NB4 (cell line): ENCODE results near the gene LMNTD2.

Experiments used
- MYC ChIP-seq: IDR thresholded peaks from 2 replicates; pipeline ENCODE4 v1.6.1; 2011; ENCODE audit warnings: low read depth, low read length
- POLR2A ChIP-seq: IDR thresholded peaks from 2 replicates; pipeline ENCODE4 v1.6.1; 2011; ENCODE audit warnings: mild to moderate bottlenecking; ENCODE audit not compliant: insufficient read length; ENCODE audit errors: extremely low read depth
- TF ChIP-seq, protein P1 (sequence below): IDR thresholded peaks from one replicate; pipeline ENCODE4 v1.5.1; 2012; ENCODE audit warnings: low read depth, low read length
- TF ChIP-seq, protein P2 (sequence below): IDR thresholded peaks from 2 replicates; pipeline ENCODE4 v1.6.1; 2011; ENCODE audit warnings: low read depth, low read length

DNA sequence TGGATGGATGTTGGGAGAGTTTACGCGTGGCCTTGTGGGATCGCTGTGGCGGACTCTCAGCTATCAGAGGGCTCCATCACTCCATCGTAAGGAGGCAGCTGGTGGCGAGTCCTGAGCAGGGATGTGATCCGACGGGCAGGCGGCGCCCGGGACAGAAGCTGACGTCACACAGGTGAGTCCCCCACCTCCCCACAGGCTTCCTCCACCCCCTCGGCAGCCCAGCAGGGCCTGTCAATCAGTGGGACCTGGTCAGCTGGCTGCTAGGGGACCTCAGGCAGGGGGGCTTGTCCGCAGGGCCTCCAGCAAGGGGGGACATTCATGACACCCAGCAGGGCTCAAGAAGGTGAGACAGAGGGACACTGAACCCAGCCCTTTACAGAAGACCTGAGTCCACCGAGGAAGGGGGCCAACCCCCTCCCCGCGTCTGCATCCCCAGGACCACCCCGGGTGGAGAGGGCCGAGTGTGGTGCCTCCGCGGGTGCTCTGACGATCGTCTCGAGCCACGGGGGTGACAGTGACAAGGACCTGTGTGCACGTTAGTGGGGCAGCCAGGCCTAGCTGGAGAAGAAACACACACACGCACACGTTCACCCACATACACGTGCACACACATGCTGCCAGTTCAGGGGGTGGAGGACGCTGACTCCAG, 32.2 kb downstream of the LMNTD2 start:
- TF ChIP-seq POLR2A (no peak), MYC (no peak)
- TF ChIP-seq, protein P1, sequence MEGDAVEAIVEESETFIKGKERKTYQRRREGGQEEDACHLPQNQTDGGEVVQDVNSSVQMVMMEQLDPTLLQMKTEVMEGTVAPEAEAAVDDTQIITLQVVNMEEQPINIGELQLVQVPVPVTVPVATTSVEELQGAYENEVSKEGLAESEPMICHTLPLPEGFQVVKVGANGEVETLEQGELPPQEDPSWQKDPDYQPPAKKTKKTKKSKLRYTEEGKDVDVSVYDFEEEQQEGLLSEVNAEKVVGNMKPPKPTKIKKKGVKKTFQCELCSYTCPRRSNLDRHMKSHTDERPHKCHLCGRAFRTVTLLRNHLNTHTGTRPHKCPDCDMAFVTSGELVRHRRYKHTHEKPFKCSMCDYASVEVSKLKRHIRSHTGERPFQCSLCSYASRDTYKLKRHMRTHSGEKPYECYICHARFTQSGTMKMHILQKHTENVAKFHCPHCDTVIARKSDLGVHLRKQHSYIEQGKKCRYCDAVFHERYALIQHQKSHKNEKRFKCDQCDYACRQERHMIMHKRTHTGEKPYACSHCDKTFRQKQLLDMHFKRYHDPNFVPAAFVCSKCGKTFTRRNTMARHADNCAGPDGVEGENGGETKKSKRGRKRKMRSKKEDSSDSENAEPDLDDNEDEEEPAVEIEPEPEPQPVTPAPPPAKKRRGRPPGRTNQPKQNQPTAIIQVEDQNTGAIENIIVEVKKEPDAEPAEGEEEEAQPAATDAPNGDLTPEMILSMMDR, result no peak
- TF ChIP-seq, protein P2, sequence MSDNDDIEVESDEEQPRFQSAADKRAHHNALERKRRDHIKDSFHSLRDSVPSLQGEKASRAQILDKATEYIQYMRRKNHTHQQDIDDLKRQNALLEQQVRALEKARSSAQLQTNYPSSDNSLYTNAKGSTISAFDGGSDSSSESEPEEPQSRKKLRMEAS, result no peak
